ENCODE results near the gene SNCAIP. TPM values are rescaled to one million over a fixed set of nuclear protein-coding genes. Genes with fewer than 3 reads are reported as not detected.

Gene SNCAIP
- total and polyA plus RNA-seq, 12 donors: 1.3 to 6.4 (median 2.7) TPM

DNA sequence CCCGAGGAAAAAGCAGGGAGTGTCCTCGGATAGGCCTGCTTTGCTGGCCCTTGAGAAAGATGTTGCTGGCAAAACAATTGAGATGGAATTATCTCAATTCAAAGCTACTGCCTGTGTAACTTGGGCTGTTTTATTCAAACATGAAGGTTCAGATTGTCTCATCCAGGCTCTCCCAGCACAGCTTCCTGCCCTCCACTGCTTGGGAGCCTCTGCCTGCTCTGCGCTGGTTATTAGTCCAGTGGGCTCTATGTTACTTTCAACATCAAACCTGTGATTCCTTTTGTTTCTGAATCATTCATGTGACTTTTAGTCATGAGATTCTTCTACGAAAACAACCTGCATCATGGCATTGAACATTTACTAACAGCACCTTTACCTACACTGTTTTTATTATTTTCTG is 123.2 kb downstream of the SNCAIP start:
- Histone ChIP-seq H3K27me3 (no peaks in the 10 kb centered on the region), H3K4me3 (no peak overlapping the region), H3K27ac (no peak overlapping the region), H3K4me1 (replicated peaks in 1 of 2) (peaks cover 0 to 4% of the 10 kb centered on the region in 2 donors), H3K36me3 (replicated peaks in 1 of 2) (no peaks in the 10 kb centered on the region), H3K9me3 (replicated peaks in 1 of 3) (no peaks in the 10 kb centered on the region)
- TF ChIP-seq POLR2A (IDR thresholded peaks at IDR 0.05): no peak
- TF ChIP-seq, protein P1, sequence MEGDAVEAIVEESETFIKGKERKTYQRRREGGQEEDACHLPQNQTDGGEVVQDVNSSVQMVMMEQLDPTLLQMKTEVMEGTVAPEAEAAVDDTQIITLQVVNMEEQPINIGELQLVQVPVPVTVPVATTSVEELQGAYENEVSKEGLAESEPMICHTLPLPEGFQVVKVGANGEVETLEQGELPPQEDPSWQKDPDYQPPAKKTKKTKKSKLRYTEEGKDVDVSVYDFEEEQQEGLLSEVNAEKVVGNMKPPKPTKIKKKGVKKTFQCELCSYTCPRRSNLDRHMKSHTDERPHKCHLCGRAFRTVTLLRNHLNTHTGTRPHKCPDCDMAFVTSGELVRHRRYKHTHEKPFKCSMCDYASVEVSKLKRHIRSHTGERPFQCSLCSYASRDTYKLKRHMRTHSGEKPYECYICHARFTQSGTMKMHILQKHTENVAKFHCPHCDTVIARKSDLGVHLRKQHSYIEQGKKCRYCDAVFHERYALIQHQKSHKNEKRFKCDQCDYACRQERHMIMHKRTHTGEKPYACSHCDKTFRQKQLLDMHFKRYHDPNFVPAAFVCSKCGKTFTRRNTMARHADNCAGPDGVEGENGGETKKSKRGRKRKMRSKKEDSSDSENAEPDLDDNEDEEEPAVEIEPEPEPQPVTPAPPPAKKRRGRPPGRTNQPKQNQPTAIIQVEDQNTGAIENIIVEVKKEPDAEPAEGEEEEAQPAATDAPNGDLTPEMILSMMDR (IDR thresholded peaks at IDR 0.05): no peak
- intact Hi-C loops (cut with DNase I): no loop called here
- 86 to 93% (median 89%) methylated on average over 4 of the region's 4 CpGs for WGBS, 4 donors
- no peak for DNase-seq

- no peaks in the 10 kb centered on the region for H3K9me3 ChIP-seq (replicated peaks in 1 of 3)
- 92 to 97% (median 95%) methylated on average over 3 of the region's 3 CpGs for WGBS, 4 donors
- H3K4me3 ChIP-seq: no peak overlapping the region
- no peaks in the 10 kb centered on the region for H3K27me3 ChIP-seq
- DNase-seq: no peak
- peaks cover 0 to 4% of the 10 kb centered on the region in 2 donors for H3K4me1 ChIP-seq (replicated peaks in 1 of 2)
- H3K27ac ChIP-seq: no peak overlapping the region
- H3K36me3 ChIP-seq (replicated peaks in 1 of 2): no peaks in the 10 kb centered on the region
- TF ChIP-seq, protein P1 (IDR thresholded peaks at IDR 0.05): no peak
- TF ChIP-seq POLR2A (IDR thresholded peaks at IDR 0.05): no peak
- intact Hi-C loops (cut with DNase I): no loop called here
Measured at GRCh38 chr5:122435761-122436160, 123.7 kb downstream of the SNCAIP start.

DNA sequence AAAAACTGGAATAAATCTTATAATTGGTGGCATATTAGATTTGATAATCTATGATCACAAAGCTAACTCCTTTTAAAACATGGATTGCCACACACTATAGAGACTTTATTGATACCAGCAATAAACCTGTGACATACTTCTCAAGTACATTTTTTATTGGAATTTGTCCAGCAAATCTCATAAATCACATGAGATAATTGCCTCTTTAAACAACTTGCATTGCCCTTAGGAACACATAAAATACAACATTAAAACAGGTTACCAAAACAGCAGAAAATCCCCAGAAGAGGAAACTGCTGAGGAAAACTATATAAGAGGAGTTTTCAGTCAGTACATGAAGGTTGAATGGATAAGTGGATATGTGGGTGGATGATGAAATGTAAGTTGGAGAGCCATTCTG is 124.6 kb downstream of the SNCAIP start:
- no peak overlapping the region for H3K27ac ChIP-seq
- no peak for DNase-seq
- no peaks in the 10 kb centered on the region for H3K9me3 ChIP-seq (replicated peaks in 1 of 3)
- H3K4me1 ChIP-seq (replicated peaks in 1 of 2): peaks cover 0 to 4% of the 10 kb centered on the region in 2 donors
- no peak overlapping the region for H3K4me3 ChIP-seq
- H3K27me3 ChIP-seq: no peaks in the 10 kb centered on the region
- intact Hi-C loops (cut with DNase I): no loop called here
- no peaks in the 10 kb centered on the region for H3K36me3 ChIP-seq (replicated peaks in 1 of 2)
- TF ChIP-seq, protein P1 (IDR thresholded peaks at IDR 0.05): no peak
- no peak for TF ChIP-seq POLR2A (IDR thresholded peaks at IDR 0.05)

GRCh38 chr5:122439645-122440044 is 127.6 kb downstream of the SNCAIP start:
- Histone ChIP-seq H3K27me3 (no peaks in the 10 kb centered on the region), H3K27ac (no peak overlapping the region), H3K4me3 (no peak overlapping the region), H3K9me3 (replicated peaks in 1 of 3) (no peaks in the 10 kb centered on the region), H3K4me1 (replicated peaks in 1 of 2) (peaks cover 0 to 4% of the 10 kb centered on the region in 2 donors), H3K36me3 (replicated peaks in 1 of 2) (no peaks in the 10 kb centered on the region)
- TF ChIP-seq, protein P1 (IDR thresholded peaks at IDR 0.05): no peak
- TF ChIP-seq POLR2A (IDR thresholded peaks at IDR 0.05): no peak
- WGBS, 4 donors: 69 to 93% (median 90%) methylated on average over 1 of the region's 1 CpG
- DNase-seq: no peak
- intact Hi-C loops (cut with DNase I): no loop called here

Data from adrenal gland (tissue), 12 donors.